Keratinocyte (primary cell): ENCODE measurements around the gene HPSE2.

Experiments
- CTCF ChIP-seq, 3 experiments: IDR thresholded peaks in 1 of 3; conservative IDR thresholded peaks in 1 of 3; optimal IDR thresholded peaks in 1 of 3; 2 replicates in 2 of 3; 3 replicates in 1 of 3; pipeline versions ENCODE3 to v1.5.1; 2011; ENCODE audit warnings: low read length in 3 of 3, mild to moderate bottlenecking in 3 of 3, moderate library complexity in 2 of 3, control low read depth in 1 of 3, inconsistent platforms in 1 of 3; ENCODE audit not compliant: insufficient read depth in 2 of 3; ENCODE audit errors: extremely low read depth in 1 of 3
- EZH2 ChIP-seq: IDR thresholded peaks from one replicate; pipeline ENCODE4 v1.6.1; 2012; ENCODE audit warnings: inconsistent platforms, mild to moderate bottlenecking, low read length, moderate library complexity

- no peak for TF ChIP-seq CTCF (optimal IDR thresholded peaks at IDR 0.05 in 1 of 3, IDR thresholded peaks at IDR 0.05 in 1 of 3, conservative IDR thresholded peaks at IDR 0.05 in 1 of 3; ENCODE audit: extremely low read depth in 1 of 3, insufficient read depth in 2 of 3, low read length in 3 of 3)
- no peak for TF ChIP-seq EZH2
Measured at GRCh38 chr10:99115703-99116102, 119.9 kb downstream of the HPSE2 start.
